K562 (cell line): Measurements from ENCODE around the gene MYOG. TPM values are rescaled to one million over a fixed set of nuclear protein-coding genes. Genes with fewer than 3 reads are reported as not detected.
A peak's percentile ranks its signal among the peaks of the same experiment; 100 is the strongest.

ENCODE experiments used
- ATAC-seq: fragments of 200-7000 bp; cut with Tn5 transposase; 3 replicates; pipeline ENCODE4 v1.9.1; 2020; ENCODE audit warnings: moderate library complexity
- BruUV-seq: library from RNA; stranded (reverse); fragments of 400-500 nt; replicated peaks from 2 replicates; lab custom pipeline; 2021; lab: Mats Ljungman, UMichigan
- CTCF ChIA-PET: fragments of 300-600 bp; formaldehyde crosslinking; extraction: SDS; loops from one replicate; lab custom pipeline; 2021; ENCODE audit warnings: low intra/inter-chr PET ratio; lab: Yijun Ruan, JAX
- POLR2A ChIA-PET: fragments of 300-600, 350-650 bp; sonication (Branson Sonifier 250); formaldehyde crosslinking; extraction: SDS; loops from one replicate; lab custom pipeline; 2021; ENCODE audit warnings: antibody characterized with exemption, inconsistent platforms; lab: Yijun Ruan, JAX
- DNase-seq, 4 experiments: peaks; one replicate each; pipeline versions ENCODE4 v3.0.0 to v3.0.0-alpha.2; 2011 to 2018; ENCODE audit warnings: low spot score in 3 of 4, mixed read lengths in 3 of 4; ENCODE audit errors: extremely low read depth in 1 of 4
- FAIRE-seq: peaks from 2 replicates; lab custom pipeline; 2011; peaks lifted over from hg19 to GRCh38; lab: Jason Lieb, UNC
- H2AFZ ChIP-seq: 2 replicates; pipeline ENCODE4 v1.6.0; 2011; ENCODE audit warnings: low read depth, low read length, control low read depth, inconsistent platforms
- H3K27ac ChIP-seq: fragments of 200-600 bp; 3 replicates; pipeline ENCODE4 v1.8.0; 2011; ENCODE audit warnings: low read depth, mild to moderate bottlenecking, control low read depth, inconsistent platforms, low read length, moderate library complexity, mixed read lengths; ENCODE audit errors: extremely low read depth
- H3K27me3 ChIP-seq, 2 experiments: fragments of 300-600 bp in 1 of 2; 2 replicates in 1 of 2; 3 replicates in 1 of 2; pipeline versions ENCODE4 v1.6.0 to v1.8.0; 2011; ENCODE audit warnings: inconsistent platforms in 2 of 2, low read length in 2 of 2, mild to moderate bottlenecking in 1 of 2, mixed read lengths in 1 of 2, moderate library complexity in 1 of 2; ENCODE audit not compliant: control insufficient read depth in 2 of 2, insufficient read depth in 2 of 2
- H3K36me3 ChIP-seq: fragments of 300-600 bp; 3 replicates; pipeline ENCODE4 v1.8.0; 2011; ENCODE audit warnings: mild to moderate bottlenecking, low read length, inconsistent platforms; ENCODE audit not compliant: control insufficient read depth, insufficient read depth
- H3K4me1 ChIP-seq, 2 experiments: fragments of 200-600 bp in 1 of 2; replicated peaks in 1 of 2; 2 replicates in 1 of 2; 3 replicates in 1 of 2; pipeline versions ENCODE4 v1.5.1 to v1.8.0; 2011; ENCODE audit warnings: inconsistent platforms in 2 of 2, low read length in 2 of 2, mild to moderate bottlenecking in 1 of 2, mixed read lengths in 1 of 2, moderate library complexity in 1 of 2; ENCODE audit not compliant: control insufficient read depth in 2 of 2, insufficient read depth in 2 of 2
- H3K4me2 ChIP-seq: 2 replicates; pipeline ENCODE4 v1.6.1; 2011; ENCODE audit warnings: low read length, control low read depth, inconsistent platforms, mixed read lengths; ENCODE audit not compliant: insufficient read depth
- H3K4me3 ChIP-seq: fragments of 200-600 bp; sonication (generic), shearing (Covaris generic); 2 replicates; pipeline ENCODE4 v1.5.1; 2016; ENCODE audit warnings: control low read depth, inconsistent platforms
- H3K79me2 ChIP-seq: fragments of 200-600 bp; 3 replicates; pipeline ENCODE4 v1.8.0; 2011; ENCODE audit warnings: low read length, inconsistent platforms; ENCODE audit not compliant: control insufficient read depth, insufficient read depth
- H3K9ac ChIP-seq, 2 experiments: 2 replicates each; pipeline versions ENCODE4 v1.6.0 to v1.6.1; 2011; ENCODE audit warnings: low read depth in 2 of 2, low read length in 2 of 2, control low read depth in 1 of 2, inconsistent platforms in 1 of 2, mild to moderate bottlenecking in 1 of 2, mixed read lengths in 1 of 2; ENCODE audit not compliant: insufficient read depth in 1 of 2
- H3K9me1 ChIP-seq: one replicate; pipeline ENCODE4 v1.6.0; 2011; ENCODE audit warnings: inconsistent platforms, mild to moderate bottlenecking, low read length, moderate library complexity; ENCODE audit not compliant: control insufficient read depth, insufficient read depth
- H3K9me3 ChIP-seq: replicated peaks from 2 replicates; pipeline ENCODE4 v1.5.1; 2011; ENCODE audit warnings: low read depth, low read length, inconsistent platforms; ENCODE audit not compliant: control insufficient read depth, insufficient read depth
- H4K20me1 ChIP-seq: replicated peaks from 2 replicates; pipeline ENCODE4 v1.6.1; 2011; ENCODE audit warnings: low read length, inconsistent platforms, mixed read lengths; ENCODE audit not compliant: control insufficient read depth, insufficient read depth
- BCOR ChIP-seq: fragments of 450-650 bp; IDR thresholded peaks from 2 replicates; pipeline ENCODE4 v1.6.1; 2016
- RBM25 ChIP-seq: fragments of 200-400 bp; formaldehyde crosslinking; IDR thresholded peaks from 2 replicates; pipeline ENCODE4 v1.6.1; 2018; ENCODE audit warnings: low read length, low read depth, moderate library complexity; ENCODE audit not compliant: severe bottlenecking
- WHSC1 ChIP-seq: IDR thresholded peaks from one replicate; pipeline ENCODE4 v1.6.1; 2012; ENCODE audit warnings: low read length, control low read depth, inconsistent platforms
- ZBTB1 ChIP-seq: sonication (generic); formaldehyde crosslinking; IDR thresholded peaks from 2 replicates; pipeline ENCODE4 v1.8.1; 2023; ENCODE audit warnings: missing genetic modification reagents, low read depth, mild to moderate bottlenecking, borderline replicate concordance
- WGBS: fragments of 100-300 bp; shearing (Covaris generic); methylation state at CpG from one replicate; pipeline ENCODE4 v1.1.6; 2016; ENCODE audit warnings: low coverage, mixed read lengths; ENCODE audit not compliant: insufficient coverage; ENCODE audit errors: missing lambda C conversion rate; 5-methylcytosine and 5-hydroxymethylcytosine counted together
- in situ Hi-C: fragments of 300-500 bp; cut with MboI; formaldehyde crosslinking; loops from 4 replicates; pipeline ENCODE4 v1.15.0; 2018; ENCODE audit warnings: inconsistent platforms, mixed read lengths
- intact Hi-C: fragments of 100-400 bp; cut with micrococcal nuclease; formaldehyde crosslinking; loops from 2 replicates; pipeline ENCODE4 v1.14.2; 2022
- polyA plus RNA-seq, 8 experiments: library from polyadenylated mRNA; depleted of rRNA in 4 of 8; stranded (reverse) in 5 of 8; unstranded in 3 of 8; fragments of >200 nt; fragmentation: Nextera tagmentation in 2 of 8; fragmentation: Illumina TruSeq in 1 of 8; extraction: Ambion mirVana in 2 of 8; extraction: Trizol in 1 of 8; gene quantifications; 2 replicates each; pipeline versions ENCODE4 v1.2.1 to v1.2.3, GENCODE V29; 2011 to 2014; ENCODE audit warnings: inconsistent platforms in 1 of 8, missing spikeins in 1 of 8
- total RNA-seq, 7 experiments: library from RNA; depleted of rRNA in 6 of 7; stranded (reverse); fragments of >200 nt in 6 of 7; fragmentation: Illumina TruSeq in 2 of 7; extraction: Trizol in 2 of 7; gene quantifications; 2 replicates each; pipeline versions ENCODE4 v1.2.1 to v1.2.3, GENCODE V29; 2011 to 2021; ENCODE audit warnings: low replicate concordance in 1 of 7
- TF ChIP-seq, protein P1 (sequence below): fragments of 250-450 bp; sonication (Bioruptor Pico); IDR thresholded peaks from 2 replicates; pipeline ENCODE4 v1.8.0; 2022; ENCODE audit warnings: moderate library complexity, mild to moderate bottlenecking, inconsistent platforms
- TF ChIP-seq, protein P2 (sequence below): sonication (generic); IDR thresholded peaks from 2 replicates; pipeline ENCODE4 v1.6.1; 2016

Gene MYOG
- total and polyA plus RNA-seq, 9 of the 15 experiments (the other 6 are each of a cell fraction or from before 2014, with no cell fraction given): not detected

DNA sequence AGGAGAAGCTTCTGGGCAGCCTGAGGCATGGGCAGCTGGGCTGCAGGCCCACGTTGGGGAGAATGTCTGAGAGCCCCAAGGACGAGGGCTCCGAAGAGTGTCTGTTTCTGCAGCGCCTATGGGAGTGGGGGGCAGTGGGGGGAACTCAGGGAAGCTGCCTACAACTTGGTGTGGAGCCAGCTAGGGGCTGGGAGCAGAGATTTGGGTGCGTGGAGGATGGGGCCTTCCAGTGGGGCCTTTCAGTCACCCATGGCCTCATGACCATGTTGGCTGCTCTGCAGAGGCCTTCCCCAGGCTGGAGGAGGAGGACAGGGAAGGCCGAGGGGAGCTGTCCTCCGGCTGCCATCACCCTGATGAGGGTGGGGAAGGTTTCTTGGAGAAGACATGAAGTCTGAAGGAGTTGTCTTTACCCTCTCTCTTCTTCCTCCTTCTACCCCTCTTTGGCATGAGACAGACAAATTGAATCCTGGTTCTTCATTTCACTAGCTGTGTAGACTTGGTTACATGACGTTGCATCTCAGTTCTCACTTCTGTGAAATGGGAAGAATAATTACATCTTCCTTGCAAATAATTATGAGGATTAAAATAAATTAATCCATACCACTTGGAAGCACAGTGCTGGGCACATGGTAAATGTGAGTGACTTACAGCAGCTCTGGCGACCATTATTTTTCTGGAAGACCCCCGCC lies 51.2 kb downstream of the MYOG start:
- ChIA-PET POLR2A (interaction anchor here (0.6 to 2.6 kb wide), 9 partner anchors 8 to 1526 kb away, joined by 3 to 8 read pairs (median 4); partner anchors contain the start of gene PPFIA4), CTCF (no interaction called here)
- in situ Hi-C loops: loop anchor here (5.0 kb wide), 2 partner anchors 183 to 298 kb away; no protein-coding TSS in a partner anchor
- intact Hi-C loops: loop anchor here (5.0 to 10.0 kb wide), 2 partner anchors 83 to 300 kb away; no protein-coding TSS in a partner anchor
- Histone ChIP-seq H2AFZ (no peak overlapping the region), H3K9me1 (no peaks in the 10 kb centered on the region), H3K4me2 (no peak overlapping the region), H3K27ac (no peak overlapping the region), H3K9ac (no peak overlapping the region), H3K79me2 (no peaks in the 10 kb centered on the region), H3K27me3 (peaks cover 23 to 35% of the 10 kb centered on the region in 2 experiments; a peak in 4 of 5 replicates), H4K20me1 (peaks cover 44% of the 10 kb centered on the region), H3K4me1 (no peaks in the 10 kb centered on the region; a peak in 2 of 5 replicates), H3K36me3 (no peaks in the 10 kb centered on the region; the same call in 2 of the 3 replicates), H3K9me3 (no peaks in the 10 kb centered on the region), H3K4me3 (no peak overlapping the region)
- no peak for ATAC-seq
- no TSS peak for BruUV-seq
- FAIRE-seq: no peak
- no peak for DNase-seq
- TF ChIP-seq WHSC1: no peak
- peak; percentile 62 for TF ChIP-seq BCOR
- TF ChIP-seq ZBTB1 (CRISPR knock-in tag): no peak
- peak; percentile 72 for TF ChIP-seq RBM25
- TF ChIP-seq, protein P1, sequence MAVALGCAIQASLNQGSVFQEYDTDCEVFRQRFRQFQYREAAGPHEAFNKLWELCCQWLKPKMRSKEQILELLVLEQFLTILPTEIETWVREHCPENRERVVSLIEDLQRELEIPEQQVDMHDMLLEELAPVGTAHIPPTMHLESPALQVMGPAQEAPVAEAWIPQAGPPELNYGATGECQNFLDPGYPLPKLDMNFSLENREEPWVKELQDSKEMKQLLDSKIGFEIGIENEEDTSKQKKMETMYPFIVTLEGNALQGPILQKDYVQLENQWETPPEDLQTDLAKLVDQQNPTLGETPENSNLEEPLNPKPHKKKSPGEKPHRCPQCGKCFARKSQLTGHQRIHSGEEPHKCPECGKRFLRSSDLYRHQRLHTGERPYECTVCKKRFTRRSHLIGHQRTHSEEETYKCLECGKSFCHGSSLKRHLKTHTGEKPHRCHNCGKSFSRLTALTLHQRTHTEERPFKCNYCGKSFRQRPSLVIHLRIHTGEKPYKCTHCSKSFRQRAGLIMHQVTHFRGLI (CRISPR knock-in tag): no peak
- TF ChIP-seq, protein P2, sequence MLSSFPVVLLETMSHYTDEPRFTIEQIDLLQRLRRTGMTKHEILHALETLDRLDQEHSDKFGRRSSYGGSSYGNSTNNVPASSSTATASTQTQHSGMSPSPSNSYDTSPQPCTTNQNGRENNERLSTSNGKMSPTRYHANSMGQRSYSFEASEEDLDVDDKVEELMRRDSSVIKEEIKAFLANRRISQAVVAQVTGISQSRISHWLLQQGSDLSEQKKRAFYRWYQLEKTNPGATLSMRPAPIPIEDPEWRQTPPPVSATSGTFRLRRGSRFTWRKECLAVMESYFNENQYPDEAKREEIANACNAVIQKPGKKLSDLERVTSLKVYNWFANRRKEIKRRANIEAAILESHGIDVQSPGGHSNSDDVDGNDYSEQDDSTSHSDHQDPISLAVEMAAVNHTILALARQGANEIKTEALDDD: no peak
- 6% methylated on average over 10 of the region's 10 CpGs for WGBS
